GM18907 (cell line): ENCODE results near the gene CRABP1.

Experiments
- ATAC-seq: cut with Tn5 transposase; IDR thresholded peaks from one replicate; pipeline ENCODE4 v1.9.1; 2021; ENCODE audit warnings: mild to moderate bottlenecking, moderate library complexity; ENCODE audit not compliant: unreplicated experiment

The CRABP1 gene

GRCh38 chr15:78397382-78397781 lies 57.2 kb downstream of the CRABP1 start:
- no peak for ATAC-seq
